HepG2 (cell line): ENCODE measurements around the gene RFFL. TPM values are rescaled to one million over a fixed set of nuclear protein-coding genes. Genes with fewer than 3 reads are reported as not detected.

Experiments
- CAMTA2 ChIP-seq: sonication (generic); formaldehyde crosslinking; IDR thresholded peaks from 2 replicates; pipeline ENCODE4 v1.4.0; 2020; ENCODE audit warnings: mild to moderate bottlenecking, missing genetic modification reagents, borderline replicate concordance
- FOXO4 ChIP-seq: sonication (generic); formaldehyde crosslinking; conservative IDR thresholded peaks from 2 replicates; pipeline ENCODE4 v1.8.1; 2023; ENCODE audit warnings: missing genetic modification reagents
- MLX ChIP-seq: IDR thresholded peaks from 2 replicates; pipeline ENCODE4 v1.6.1; 2016
- TCF7 ChIP-seq: sonication (generic); IDR thresholded peaks from 2 replicates; pipeline ENCODE4 v1.6.1; 2016; ENCODE audit warnings: antibody characterized with exemption, low read depth
- ZEB1 ChIP-seq: IDR thresholded peaks from 2 replicates; pipeline ENCODE4 v1.6.1; 2012; ENCODE audit warnings: mild to moderate bottlenecking, low read depth, inconsistent platforms; ENCODE audit not compliant: insufficient replicate concordance
- ZFP91 ChIP-seq: sonication (generic); formaldehyde crosslinking; IDR thresholded peaks from 2 replicates; pipeline ENCODE4 v1.9.0; 2022; ENCODE audit warnings: missing genetic modification reagents, mild to moderate bottlenecking, borderline replicate concordance
- ZNF318 ChIP-seq: sonication (generic); formaldehyde crosslinking; IDR thresholded peaks from 2 replicates; pipeline ENCODE4 v1.4.0; 2020; ENCODE audit warnings: mild to moderate bottlenecking, missing genetic modification reagents
- ZNF329 ChIP-seq: sonication (generic); formaldehyde crosslinking; IDR thresholded peaks from 2 replicates; pipeline ENCODE4 v1.9.0; 2021; ENCODE audit warnings: low read depth, mild to moderate bottlenecking, missing genetic modification reagents
- ZNF414 ChIP-seq: sonication (generic); formaldehyde crosslinking; IDR thresholded peaks from 2 replicates; pipeline ENCODE4 v1.5.0; 2020; ENCODE audit warnings: missing genetic modification reagents
- ZNF446 ChIP-seq: sonication (generic); formaldehyde crosslinking; IDR thresholded peaks from 2 replicates; pipeline ENCODE4 v1.5.0; 2020; ENCODE audit warnings: mild to moderate bottlenecking, missing genetic modification reagents
- ZNF652 ChIP-seq: IDR thresholded peaks from 2 replicates; pipeline ENCODE4 v1.6.1; 2016; ENCODE audit warnings: low read depth, borderline replicate concordance
- ZNF710 ChIP-seq: sonication (generic); formaldehyde crosslinking; IDR thresholded peaks from 2 replicates; pipeline ENCODE4 v1.5.0; 2020; ENCODE audit warnings: mild to moderate bottlenecking, missing genetic modification reagents, borderline replicate concordance
- ZNF746 ChIP-seq: sonication (generic); formaldehyde crosslinking; IDR thresholded peaks from 2 replicates; pipeline ENCODE4 v1.8.0; 2022; ENCODE audit warnings: mild to moderate bottlenecking, missing genetic modification reagents
- ZNF790 ChIP-seq: sonication (generic); formaldehyde crosslinking; IDR thresholded peaks from 2 replicates; pipeline ENCODE4 v1.8.0; 2022; ENCODE audit warnings: missing genetic modification reagents, mild to moderate bottlenecking, borderline replicate concordance
- polyA plus RNA-seq, 8 experiments: library from polyadenylated mRNA; depleted of rRNA in 3 of 8; stranded (reverse) in 7 of 8; unstranded in 1 of 8; fragments of >200 nt; fragmentation: Illumina TruSeq in 4 of 8; extraction: Trizol in 4 of 8; gene quantifications; 2 replicates each; pipeline versions ENCODE4 v1.2.1 to v1.2.3, GENCODE V29; 2011 to 2016; ENCODE audit warnings: low read depth in 4 of 8, missing spikeins in 1 of 8, mixed read lengths in 1 of 8; ENCODE audit not compliant: insufficient read depth in 1 of 8
- total RNA-seq, 5 experiments: library from RNA; depleted of rRNA; stranded (reverse); fragments of >200 nt; fragmentation: Illumina TruSeq; extraction: Trizol; gene quantifications; 2 replicates each; pipeline ENCODE4 v1.2.3, GENCODE V29; 2016; ENCODE audit warnings: low read depth in 1 of 5

The RFFL gene
- total and polyA plus RNA-seq, 2 of the 13 experiments (the other 11 are each of a cell fraction or from before 2014, with no cell fraction given), result 24.3 to 48.6 TPM

- TF ChIP-seq ZNF746 (0 out of 2 replicates have a peak, but pooled peaks have one; percentile 41), ZNF414 (CRISPR knock-in tag) (peak; percentile 83; the same call in 1 of the 2 replicates), ZFP91 (CRISPR knock-in tag) (peak; percentile 54; the same call in 1 of the 2 replicates), TCF7 (no peak; the same call in 1 of the 2 replicates), ZNF652 (no peak), FOXO4 (CRISPR knock-in tag) (no peak), ZEB1 (no peak), ZNF790 (CRISPR knock-in tag) (no peak), ZNF710 (CRISPR knock-in tag) (no peak; the same call in 1 of the 2 replicates), MLX (no peak), CAMTA2 (no peak), ZNF318 (CRISPR knock-in tag) (no peak), ZNF329 (CRISPR knock-in tag) (no peak), ZNF446 (CRISPR knock-in tag) (no peak)
Observed at GRCh38 chr17:35088356-35088880, 24.9 kb upstream of the RFFL start (continued).
